ENCODE data around the gene RASGRP2.

The RASGRP2 gene

GRCh38 chr11:64723117-64723906 is 20.6 kb downstream of the RASGRP2 start, which contains the start of gene NRXN2 (continued):
- TF ChIP-seq ZSCAN30 (tag by site-specific recombination; IDR thresholded peaks at IDR 0.05) (peak; percentile 50; the same call in 1 of the 2 replicates), ZNF335 (tag by site-specific recombination; conservative IDR thresholded peaks at IDR 0.05) (peak; percentile 91), KLF1 (tag by site-specific recombination; IDR thresholded peaks at IDR 0.05) (peak; percentile 44), ZBTB1 (tag by site-specific recombination; IDR thresholded peaks at IDR 0.05) (no peak), KLF9 (tag by site-specific recombination; IDR thresholded peaks at IDR 0.05; ENCODE audit: low read depth) (peak; percentile 49; the same call in 1 of the 2 replicates), ZBTB8A (tag by site-specific recombination; IDR thresholded peaks at IDR 0.05) (peak; percentile 56), ZNF768 (tag by site-specific recombination; IDR thresholded peaks at IDR 0.05) (no peak), ZBTB20 (tag by site-specific recombination; IDR thresholded peaks at IDR 0.05) (no peak; the same call in 1 of the 2 replicates), ZNF501 (tag by site-specific recombination; IDR thresholded peaks at IDR 0.05) (peak; percentile 78), ZNF473 (tag by site-specific recombination; IDR thresholded peaks at IDR 0.05) (no peak), CTCF (tag by site-specific recombination; IDR thresholded peaks at IDR 0.05) (peak; percentile 91), ZNF426 (tag by site-specific recombination; IDR thresholded peaks at IDR 0.05) (no peak), ZNF658 (tag by site-specific recombination; IDR thresholded peaks at IDR 0.05) (no peak), MZF1 (tag by site-specific recombination; IDR thresholded peaks at IDR 0.05; ENCODE audit: borderline replicate concordance) (no peak), SP3 (tag by site-specific recombination; IDR thresholded peaks at IDR 0.05) (peak; percentile 23; the same call in 1 of the 2 replicates), ZNF391 (tag by site-specific recombination; IDR thresholded peaks at IDR 0.05; ENCODE audit: borderline replicate concordance, low read depth) (peak; percentile 36; the same call in 1 of the 2 replicates), ZNF175 (tag by site-specific recombination; IDR thresholded peaks at IDR 0.05) (no peak), ZNF654 (tag by site-specific recombination; IDR thresholded peaks at IDR 0.05; ENCODE audit: low read depth) (peak; percentile 56), SALL2 (tag by site-specific recombination; IDR thresholded peaks at IDR 0.05; ENCODE audit: borderline replicate concordance) (no peak), ZBTB26 (tag by site-specific recombination; optimal IDR thresholded peaks at IDR 0.05) (peak; percentile 67), ZNF2 (tag by site-specific recombination; IDR thresholded peaks at IDR 0.05) (peak; percentile 99), ZNF148 (tag by site-specific recombination; IDR thresholded peaks at IDR 0.05; ENCODE audit: borderline replicate concordance) (no peak), GLIS2 (tag by site-specific recombination; IDR thresholded peaks at IDR 0.05) (peak; percentile 84), ZFP37 (tag by site-specific recombination; IDR thresholded peaks at IDR 0.05) (peak; percentile 75), ZNF692 (tag by site-specific recombination; IDR thresholded peaks at IDR 0.05) (peak; percentile 97), ZNF555 (tag by site-specific recombination; conservative IDR thresholded peaks at IDR 0.05) (no peak), ZBTB10 (tag by site-specific recombination; IDR thresholded peaks at IDR 0.05) (peak; percentile 94), ZNF184 (tag by site-specific recombination; IDR thresholded peaks at IDR 0.05) (no peak), SP7 (tag by site-specific recombination; IDR thresholded peaks at IDR 0.05) (peak; percentile 57)

Data from HEK293 (cell line).